DOHH2 (cell line): Measurements from ENCODE around the gene GPR61.

Source experiments
- H3F3A ChIP-seq: fragments of 200-600 bp; sonication (generic), shearing (Covaris generic); 2 replicates; pipeline ENCODE4 v1.6.0; 2016; ENCODE audit warnings: antibody characterized with exemption, mild to moderate bottlenecking; ENCODE audit not compliant: control insufficient read depth, insufficient read depth
- H3K27ac ChIP-seq: fragments of 200-600 bp; sonication (generic); 2 replicates; pipeline ENCODE4 v1.5.1; 2014; ENCODE audit warnings: low read depth, mild to moderate bottlenecking, low read length, moderate library complexity
- H3K27me3 ChIP-seq: fragments of 200-600 bp; sonication (generic); 2 replicates; pipeline ENCODE4 v1.6.1; 2014; ENCODE audit warnings: mild to moderate bottlenecking, low read length, mixed read lengths; ENCODE audit not compliant: control insufficient read depth
- H3K36me3 ChIP-seq: fragments of 200-600 bp; sonication (generic); 2 replicates; pipeline ENCODE4 v1.6.1; 2014; ENCODE audit warnings: mild to moderate bottlenecking, low read length, moderate library complexity, mixed read lengths; ENCODE audit not compliant: control insufficient read depth
- H3K4me1 ChIP-seq: fragments of 200-600 bp; sonication (generic); 2 replicates; pipeline ENCODE4 v1.6.1; 2014; ENCODE audit warnings: mild to moderate bottlenecking, low read length, mixed read lengths; ENCODE audit not compliant: control insufficient read depth
- H3K4me2 ChIP-seq: fragments of 200-600 bp; sonication (generic); 2 replicates; pipeline ENCODE4 v1.6.0; 2014; ENCODE audit warnings: mild to moderate bottlenecking, low read length, moderate library complexity
- H3K4me3 ChIP-seq: fragments of 200-600 bp; sonication (generic); 2 replicates; pipeline ENCODE4 v1.5.1; 2014; ENCODE audit warnings: mild to moderate bottlenecking, low read length, mixed read lengths
- H3K79me2 ChIP-seq: fragments of 200-600 bp; sonication (generic); 2 replicates; pipeline ENCODE4 v1.6.1; 2014; ENCODE audit warnings: mild to moderate bottlenecking, low read length, mixed read lengths; ENCODE audit not compliant: control insufficient read depth
- H3K9me2 ChIP-seq: fragments of 200-600 bp; sonication (generic); replicated peaks from 2 replicates; pipeline ENCODE4 v1.6.1; 2014; ENCODE audit warnings: mild to moderate bottlenecking, low read length, mixed read lengths; ENCODE audit not compliant: control insufficient read depth
- H3K9me3 ChIP-seq: fragments of 200-600 bp; sonication (generic); 2 replicates; pipeline ENCODE4 v1.6.1; 2014; ENCODE audit warnings: antibody characterized with exemption, low read length, mixed read lengths; ENCODE audit not compliant: control insufficient read depth, insufficient read depth
- H4K20me1 ChIP-seq: fragments of 200-600 bp; sonication (generic); 2 replicates; pipeline ENCODE4 v1.6.0; 2014; ENCODE audit warnings: low read depth, mild to moderate bottlenecking, antibody characterized with exemption, low read length, moderate library complexity; ENCODE audit not compliant: control insufficient read depth, insufficient read depth
- EZH2phosphoT487 ChIP-seq: fragments of 200-600 bp; sonication (generic); IDR thresholded peaks from 2 replicates; pipeline ENCODE4 v1.6.1; 2017; ENCODE audit warnings: borderline replicate concordance, mild to moderate bottlenecking, antibody characterized with exemption, low read length, moderate library complexity, mixed read lengths
- TF ChIP-seq, protein P1 (sequence below): fragments of 200-600 bp; sonication (generic); IDR thresholded peaks from one replicate; pipeline ENCODE4 v1.5.1; 2014; ENCODE audit warnings: antibody characterized with exemption, mild to moderate bottlenecking, low read depth, low read length; ENCODE audit not compliant: poor library complexity, severe bottlenecking

The GPR61 gene

GRCh38 chr1:109531826-109532364, 7.8 kb upstream of the GPR61 start:
- no peak for TF ChIP-seq EZH2phosphoT487
- TF ChIP-seq, protein P1, sequence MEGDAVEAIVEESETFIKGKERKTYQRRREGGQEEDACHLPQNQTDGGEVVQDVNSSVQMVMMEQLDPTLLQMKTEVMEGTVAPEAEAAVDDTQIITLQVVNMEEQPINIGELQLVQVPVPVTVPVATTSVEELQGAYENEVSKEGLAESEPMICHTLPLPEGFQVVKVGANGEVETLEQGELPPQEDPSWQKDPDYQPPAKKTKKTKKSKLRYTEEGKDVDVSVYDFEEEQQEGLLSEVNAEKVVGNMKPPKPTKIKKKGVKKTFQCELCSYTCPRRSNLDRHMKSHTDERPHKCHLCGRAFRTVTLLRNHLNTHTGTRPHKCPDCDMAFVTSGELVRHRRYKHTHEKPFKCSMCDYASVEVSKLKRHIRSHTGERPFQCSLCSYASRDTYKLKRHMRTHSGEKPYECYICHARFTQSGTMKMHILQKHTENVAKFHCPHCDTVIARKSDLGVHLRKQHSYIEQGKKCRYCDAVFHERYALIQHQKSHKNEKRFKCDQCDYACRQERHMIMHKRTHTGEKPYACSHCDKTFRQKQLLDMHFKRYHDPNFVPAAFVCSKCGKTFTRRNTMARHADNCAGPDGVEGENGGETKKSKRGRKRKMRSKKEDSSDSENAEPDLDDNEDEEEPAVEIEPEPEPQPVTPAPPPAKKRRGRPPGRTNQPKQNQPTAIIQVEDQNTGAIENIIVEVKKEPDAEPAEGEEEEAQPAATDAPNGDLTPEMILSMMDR: no peak
- Histone ChIP-seq H3K79me2 (no peaks in the 10 kb centered on the region), H3K4me1 (peaks cover 5% of the 10 kb centered on the region), H3K36me3 (no peaks in the 10 kb centered on the region), H3K4me2 (peak overlapping the region; percentile 65), H3F3A (no peaks in the 10 kb centered on the region), H3K9me2 (no peaks in the 10 kb centered on the region), H4K20me1 (no peaks in the 10 kb centered on the region), H3K27ac (no peak overlapping the region), H3K27me3 (peaks cover 14% of the 10 kb centered on the region), H3K4me3 (no peak overlapping the region), H3K9me3 (no peaks in the 10 kb centered on the region)

DNA sequence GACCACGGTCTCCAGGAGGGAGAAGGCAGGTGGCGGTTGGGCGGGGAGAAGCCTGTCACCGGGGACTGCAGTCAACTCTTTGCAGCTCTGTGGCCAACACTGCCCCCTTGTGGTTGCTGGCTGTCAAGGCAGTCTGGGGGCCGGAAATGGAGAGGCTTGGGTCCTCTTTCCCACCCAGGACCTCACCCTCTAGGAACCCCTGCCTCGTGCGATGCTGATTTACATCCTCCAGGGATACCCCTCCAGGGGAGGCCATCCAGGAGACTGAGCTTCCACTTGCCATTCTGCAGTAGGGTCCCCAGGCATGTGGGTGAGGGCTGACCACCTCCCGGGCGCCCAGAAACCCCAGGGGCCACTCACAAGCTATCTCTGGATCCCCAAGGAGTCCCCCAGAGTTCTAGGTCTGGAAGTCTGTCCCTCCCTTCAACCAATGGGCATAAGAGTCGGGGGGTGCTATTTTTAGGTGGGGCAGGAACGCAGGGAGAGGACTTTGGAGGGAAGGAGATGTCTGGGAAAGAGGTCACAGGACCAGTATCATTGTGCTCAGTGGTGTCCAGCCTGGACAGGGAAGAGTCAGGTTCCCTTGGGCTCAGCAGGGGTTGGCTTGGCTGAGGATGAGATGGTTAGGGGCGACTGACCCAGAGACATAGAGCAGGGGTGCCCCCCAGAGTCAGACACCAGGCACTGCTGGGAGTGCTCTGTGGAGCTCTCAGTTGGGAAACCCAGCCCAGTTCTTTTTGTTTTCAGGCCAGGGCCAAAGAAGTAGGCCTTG, 7.1 kb upstream of the GPR61 start:
- H3K79me2 ChIP-seq: no peaks in the 10 kb centered on the region
- H3K9me2 ChIP-seq: no peaks in the 10 kb centered on the region
- TF ChIP-seq EZH2phosphoT487: no peak
- TF ChIP-seq, protein P1: peak; percentile 83
- H3K4me2 ChIP-seq: peak overlapping the region; percentile 65
- peaks cover 5% of the 10 kb centered on the region for H3K4me1 ChIP-seq
- H3K27me3 ChIP-seq: peaks cover 8% of the 10 kb centered on the region
- H3K27ac ChIP-seq: no peak overlapping the region
- H3K36me3 ChIP-seq: no peaks in the 10 kb centered on the region
- no peaks in the 10 kb centered on the region for H4K20me1 ChIP-seq
- H3K9me3 ChIP-seq: no peaks in the 10 kb centered on the region
- peak overlapping the region; percentile 61 for H3K4me3 ChIP-seq
- H3F3A ChIP-seq: no peaks in the 10 kb centered on the region

- Histone ChIP-seq H3K4me3 (no peak overlapping the region), H3K36me3 (no peaks in the 10 kb centered on the region), H3K27me3 (no peaks in the 10 kb centered on the region), H3K27ac (no peak overlapping the region), H3K4me2 (no peak overlapping the region), H3K9me3 (no peaks in the 10 kb centered on the region), H3K4me1 (peaks cover 5% of the 10 kb centered on the region), H3K79me2 (no peaks in the 10 kb centered on the region), H3F3A (no peaks in the 10 kb centered on the region), H3K9me2 (no peaks in the 10 kb centered on the region), H4K20me1 (no peaks in the 10 kb centered on the region)
- TF ChIP-seq EZH2phosphoT487: no peak
- TF ChIP-seq, protein P1: no peak
Measured at GRCh38 chr1:109534307-109534858, 5.3 kb upstream of the GPR61 start.
